NB4 (cell line): ENCODE measurements around the gene B3GNT9.

Source experiments
- MAX ChIP-seq: IDR thresholded peaks from 2 replicates; pipeline ENCODE4 v1.6.1; 2011; ENCODE audit warnings: low read depth, low read length
- POLR2A ChIP-seq: IDR thresholded peaks from 2 replicates; pipeline ENCODE4 v1.6.1; 2011; ENCODE audit warnings: mild to moderate bottlenecking; ENCODE audit not compliant: insufficient read length; ENCODE audit errors: extremely low read depth

- no peak for TF ChIP-seq MAX
- no peak for TF ChIP-seq POLR2A
Observed at GRCh38 chr16:67112591-67113399, 38.0 kb downstream of the B3GNT9 start.
